ENCODE results near the gene ST6GALNAC3.
"Not testable (repeated sequence)": the region's sequence is repeated elsewhere in the genome, so short reads cannot be mapped to it uniquely, and the experiment has no call there.

Gene ST6GALNAC3

GRCh38 chr1:76336931-76337371 lies 262.4 kb downstream of the ST6GALNAC3 start:
- DNase-seq (ENCODE audit: insufficient read length): no peak
- TF ChIP-seq POLR2A (IDR thresholded peaks at IDR 0.05; ENCODE audit: low read depth, low read length): no peak
- no peak for TF ChIP-seq POLR2AphosphoS5 (IDR thresholded peaks at IDR 0.05; ENCODE audit: low read depth, low read length)
- TF ChIP-seq TAF1 (IDR thresholded peaks at IDR 0.05; ENCODE audit: borderline replicate concordance, low read depth, low read length): no peak
- no peak for FAIRE-seq

GRCh38 chr1:76337542-76338219 lies 263.1 kb downstream of the ST6GALNAC3 start:
- TF ChIP-seq TAF1 (IDR thresholded peaks at IDR 0.05; ENCODE audit: borderline replicate concordance, low read depth, low read length) (no peak), POLR2A (IDR thresholded peaks at IDR 0.05; ENCODE audit: low read depth, low read length) (no peak), POLR2AphosphoS5 (IDR thresholded peaks at IDR 0.05; ENCODE audit: low read depth, low read length) (no peak)
- DNase-seq (ENCODE audit: insufficient read length) (no peak), FAIRE-seq (no peak)

GRCh38 chr1:76340056-76340455 lies 265.5 kb downstream of the ST6GALNAC3 start:
- TF ChIP-seq POLR2AphosphoS5 (IDR thresholded peaks at IDR 0.05; ENCODE audit: low read depth, low read length) (no peak), POLR2A (IDR thresholded peaks at IDR 0.05; ENCODE audit: low read depth, low read length) (no peak), TAF1 (IDR thresholded peaks at IDR 0.05; ENCODE audit: borderline replicate concordance, low read depth, low read length) (no peak)
- FAIRE-seq: no peak
- no peak for DNase-seq (ENCODE audit: insufficient read length)

- not testable (repeated sequence) for FAIRE-seq
These were observed 267.3 kb downstream of the ST6GALNAC3 start for GRCh38 chr1:76341816-76342215.

GRCh38 chr1:76343356-76343755 lies 268.8 kb downstream of the ST6GALNAC3 start:
- DNase-seq (ENCODE audit: insufficient read length): no peak
- FAIRE-seq: no peak
- no peak for TF ChIP-seq POLR2A (IDR thresholded peaks at IDR 0.05; ENCODE audit: low read depth, low read length)
- no peak for TF ChIP-seq TAF1 (IDR thresholded peaks at IDR 0.05; ENCODE audit: borderline replicate concordance, low read depth, low read length)
- TF ChIP-seq POLR2AphosphoS5 (IDR thresholded peaks at IDR 0.05; ENCODE audit: low read depth, low read length): no peak

More at GRCh38 chr1:76341816-76342215, 267.3 kb downstream of the ST6GALNAC3 start:
- not testable (repeated sequence) for DNase-seq (ENCODE audit: insufficient read length)

- FAIRE-seq: no peak
- no peak for DNase-seq (ENCODE audit: insufficient read length)
- no peak for TF ChIP-seq TAF1 (IDR thresholded peaks at IDR 0.05; ENCODE audit: borderline replicate concordance, low read depth, low read length)
These were observed 277.1 kb downstream of the ST6GALNAC3 start for GRCh38 chr1:76351655-76352054.

- DNase-seq (ENCODE audit: insufficient read length): no peak
- TF ChIP-seq TAF1 (IDR thresholded peaks at IDR 0.05; ENCODE audit: borderline replicate concordance, low read depth, low read length) (no peak), POLR2AphosphoS5 (IDR thresholded peaks at IDR 0.05; ENCODE audit: low read depth, low read length) (no peak), POLR2A (IDR thresholded peaks at IDR 0.05; ENCODE audit: low read depth, low read length) (no peak)
- no peak for FAIRE-seq
These were observed 278.3 kb downstream of the ST6GALNAC3 start for GRCh38 chr1:76352741-76353435.

- no peak for FAIRE-seq
- TF ChIP-seq TAF1 (IDR thresholded peaks at IDR 0.05; ENCODE audit: borderline replicate concordance, low read depth, low read length) (no peak), POLR2A (IDR thresholded peaks at IDR 0.05; ENCODE audit: low read depth, low read length) (no peak), POLR2AphosphoS5 (IDR thresholded peaks at IDR 0.05; ENCODE audit: low read depth, low read length) (no peak)
- DNase-seq (ENCODE audit: insufficient read length): no peak
These were observed 279.7 kb downstream of the ST6GALNAC3 start for GRCh38 chr1:76354236-76354635.

GRCh38 chr1:76366726-76367125 lies 292.2 kb downstream of the ST6GALNAC3 start:
- DNase-seq (ENCODE audit: insufficient read length) (no peak), FAIRE-seq (no peak)
- TF ChIP-seq TAF1 (IDR thresholded peaks at IDR 0.05; ENCODE audit: borderline replicate concordance, low read depth, low read length): no peak
- TF ChIP-seq POLR2A (IDR thresholded peaks at IDR 0.05; ENCODE audit: low read depth, low read length): no peak
- no peak for TF ChIP-seq POLR2AphosphoS5 (IDR thresholded peaks at IDR 0.05; ENCODE audit: low read depth, low read length)

- no peak for FAIRE-seq
- TF ChIP-seq TAF1 (IDR thresholded peaks at IDR 0.05; ENCODE audit: borderline replicate concordance, low read depth, low read length) (no peak), POLR2A (IDR thresholded peaks at IDR 0.05; ENCODE audit: low read depth, low read length) (no peak), POLR2AphosphoS5 (IDR thresholded peaks at IDR 0.05; ENCODE audit: low read depth, low read length) (no peak)
- no peak for DNase-seq (ENCODE audit: insufficient read length)
These were observed 297.4 kb downstream of the ST6GALNAC3 start for GRCh38 chr1:76371941-76372340.

GRCh38 chr1:76374086-76374485 lies 299.5 kb downstream of the ST6GALNAC3 start:
- no peak for FAIRE-seq
- TF ChIP-seq POLR2A (IDR thresholded peaks at IDR 0.05; ENCODE audit: low read depth, low read length): no peak
- TF ChIP-seq POLR2AphosphoS5 (IDR thresholded peaks at IDR 0.05; ENCODE audit: low read depth, low read length): no peak
- TF ChIP-seq TAF1 (IDR thresholded peaks at IDR 0.05; ENCODE audit: borderline replicate concordance, low read depth, low read length): no peak
- DNase-seq (ENCODE audit: insufficient read length): no peak

GRCh38 chr1:76377247-76377646 lies 302.7 kb downstream of the ST6GALNAC3 start:
- FAIRE-seq (no peak), DNase-seq (ENCODE audit: insufficient read length) (no peak)
- no peak for TF ChIP-seq POLR2AphosphoS5 (IDR thresholded peaks at IDR 0.05; ENCODE audit: low read depth, low read length)
- TF ChIP-seq POLR2A (IDR thresholded peaks at IDR 0.05; ENCODE audit: low read depth, low read length): no peak
- no peak for TF ChIP-seq TAF1 (IDR thresholded peaks at IDR 0.05; ENCODE audit: borderline replicate concordance, low read depth, low read length)
